Neural cell (in vitro differentiated cells): ENCODE data around the gene DGKD. TPM values are rescaled to one million over a fixed set of nuclear protein-coding genes. Genes with fewer than 3 reads are reported as not detected.

ENCODE experiments used
- H2AFZ ChIP-seq: fragments of 200-600, 300-800 bp; sonication (generic), shearing (Covaris generic); 2 replicates; pipeline ENCODE4 v1.6.0; 2014; ENCODE audit warnings: low read depth, mild to moderate bottlenecking, antibody characterized with exemption, low read length, moderate library complexity
- H3F3A ChIP-seq: fragments of 200-600 bp; shearing (Covaris generic); 2 replicates; pipeline ENCODE4 v1.6.1; 2016; ENCODE audit warnings: mild to moderate bottlenecking, moderate library complexity, mixed read lengths, antibody characterized with exemption, low read length; ENCODE audit not compliant: insufficient read depth, poor library complexity, severe bottlenecking
- H3K27ac ChIP-seq: fragments of 200-600, 300-800 bp; sonication (generic), shearing (Covaris generic); 2 replicates; pipeline ENCODE4 v1.5.1; 2014; ENCODE audit warnings: mild to moderate bottlenecking, low read length, moderate library complexity
- H3K27me3 ChIP-seq: fragments of 300-800, 200-600 bp; sonication (generic), shearing (Covaris generic); 2 replicates; pipeline ENCODE4 v1.6.0; 2014; ENCODE audit warnings: mild to moderate bottlenecking, low read depth, low read length, moderate library complexity; ENCODE audit not compliant: insufficient read depth
- H3K36me3 ChIP-seq: fragments of 300-800, 200-600 bp; sonication (generic), shearing (Covaris generic); 2 replicates; pipeline ENCODE4 v1.5.1; 2014; ENCODE audit warnings: mild to moderate bottlenecking, antibody characterized with exemption, low read length, moderate library complexity; ENCODE audit not compliant: insufficient read depth
- H3K4me2 ChIP-seq: fragments of 300-800, 200-600 bp; sonication (generic), shearing (Covaris generic); 2 replicates; pipeline ENCODE4 v1.6.0; 2014; ENCODE audit warnings: mild to moderate bottlenecking, low read length
- H3K4me3 ChIP-seq: fragments of 300-800, 200-600 bp; sonication (generic), shearing (Covaris generic); 2 replicates; pipeline ENCODE4 v1.5.1; 2014; ENCODE audit warnings: mild to moderate bottlenecking, low read length, moderate library complexity
- H3K79me2 ChIP-seq: fragments of 200-600 bp; shearing (Covaris generic); replicated peaks from 2 replicates; pipeline ENCODE4 v1.6.0; 2014; ENCODE audit warnings: mild to moderate bottlenecking, low read length, moderate library complexity; ENCODE audit not compliant: insufficient read depth
- H3K9ac ChIP-seq: fragments of 300-800, 200-600 bp; sonication (generic), shearing (Covaris generic); 2 replicates; pipeline ENCODE4 v1.6.1; 2016; ENCODE audit warnings: mild to moderate bottlenecking, low read length, mixed read lengths
- H3K9me2 ChIP-seq: fragments of 200-600 bp; shearing (Covaris generic); 2 replicates; pipeline ENCODE4 v1.6.1; 2016; ENCODE audit warnings: mild to moderate bottlenecking, low read length, mixed read lengths; ENCODE audit not compliant: insufficient read depth
- H3K9me3 ChIP-seq: fragments of 200-600, 300-800 bp; sonication (generic), shearing (Covaris generic); 2 replicates; pipeline ENCODE4 v1.6.1; 2016; ENCODE audit warnings: mild to moderate bottlenecking, mixed run types, low read length, moderate library complexity, mixed read lengths
- H4K20me1 ChIP-seq: fragments of 200-600 bp; shearing (Covaris generic); 2 replicates; pipeline ENCODE4 v1.6.1; 2016; ENCODE audit warnings: mild to moderate bottlenecking, mixed run types; ENCODE audit not compliant: insufficient read depth
- EP300 ChIP-seq: fragments of 450-650 bp; conservative IDR thresholded peaks from 2 replicates; pipeline ENCODE4 v1.6.1; 2014; ENCODE audit warnings: antibody characterized with exemption, mild to moderate bottlenecking, moderate library complexity; ENCODE audit not compliant: poor library complexity, severe bottlenecking
- EZH2 ChIP-seq: fragments of 200-600, 300-800 bp; shearing (Covaris generic), sonication (generic); IDR thresholded peaks from 2 replicates; pipeline ENCODE4 v1.6.1; 2014; ENCODE audit warnings: antibody characterized with exemption, low read length, borderline replicate concordance, mild to moderate bottlenecking; ENCODE audit not compliant: insufficient read depth, poor library complexity, severe bottlenecking
- MXI1 ChIP-seq: fragments of 450-650 bp; conservative IDR thresholded peaks from 2 replicates; pipeline ENCODE4 v1.6.1; 2014; ENCODE audit warnings: antibody characterized with exemption, mild to moderate bottlenecking; ENCODE audit not compliant: poor library complexity, severe bottlenecking
- POLR2AphosphoS5 ChIP-seq: IDR thresholded peaks from 2 replicates; pipeline ENCODE4 v1.6.1; 2012
- RAD21 ChIP-seq: fragments of 450-650 bp; conservative IDR thresholded peaks from 2 replicates; pipeline ENCODE4 v1.6.1; 2014; ENCODE audit warnings: antibody characterized with exemption, mild to moderate bottlenecking, moderate library complexity
- SMC3 ChIP-seq: fragments of 450-650 bp; conservative IDR thresholded peaks from 2 replicates; pipeline ENCODE4 v1.6.1; 2014; ENCODE audit warnings: antibody characterized with exemption, mild to moderate bottlenecking, moderate library complexity; ENCODE audit not compliant: poor library complexity
- TAF1 ChIP-seq: IDR thresholded peaks from 2 replicates; pipeline ENCODE4 v1.6.1; 2012; ENCODE audit warnings: low read depth
- polyA plus RNA-seq: library from polyadenylated mRNA; depleted of rRNA; stranded (reverse); fragments of >200 nt; gene quantifications from 2 replicates; pipeline ENCODE4 v1.2.3, GENCODE V29; 2014
- TF ChIP-seq, protein P1 (sequence below): IDR thresholded peaks from 2 replicates; pipeline ENCODE4 v1.6.1; 2012; ENCODE audit warnings: borderline replicate concordance
- TF ChIP-seq, protein P2 (sequence below): fragments of 450-650 bp; IDR thresholded peaks from 2 replicates; pipeline ENCODE4 v1.5.1; 2014; ENCODE audit warnings: antibody characterized with exemption, mild to moderate bottlenecking, moderate library complexity; ENCODE audit not compliant: poor library complexity, severe bottlenecking

The DGKD gene
- polyA plus RNA-seq, 1 donor from 2014 or later: 36.4 TPM

DNA sequence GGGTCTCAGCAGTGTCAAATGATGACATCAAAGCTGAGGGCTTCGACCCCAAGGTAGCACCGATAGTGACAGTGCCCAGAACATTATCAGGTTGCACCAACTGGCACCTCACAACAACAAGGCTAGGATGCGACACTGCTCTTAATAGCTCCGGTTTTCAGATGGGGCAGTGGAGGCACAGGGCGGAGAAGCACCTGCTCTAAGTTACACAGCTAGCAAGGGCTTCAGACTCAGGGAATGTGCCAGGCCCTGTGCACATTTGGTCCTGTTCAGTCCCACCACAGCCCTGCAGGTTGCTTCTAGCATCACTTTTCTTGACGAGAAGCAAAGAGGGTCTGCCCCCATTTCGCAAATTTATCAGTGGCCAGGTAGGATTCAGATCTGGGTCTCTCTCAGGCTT, 74.1 kb downstream of the DGKD start:
- Histone ChIP-seq H3K9me3 (no peaks in the 10 kb centered on the region), H2AFZ (no peak overlapping the region), H3K27ac (no peak overlapping the region), H3K9me2 (no peaks in the 10 kb centered on the region), H3K79me2 (no peaks in the 10 kb centered on the region), H3K27me3 (no peaks in the 10 kb centered on the region), H3F3A (no peaks in the 10 kb centered on the region), H3K4me3 (no peak overlapping the region), H3K9ac (no peak overlapping the region), H3K36me3 (no peaks in the 10 kb centered on the region), H4K20me1 (no peaks in the 10 kb centered on the region), H3K4me2 (no peak overlapping the region)
- TF ChIP-seq SMC3 (no peak), POLR2AphosphoS5 (no peak), MXI1 (no peak), EP300 (no peak), RAD21 (no peak), EZH2 (no peak), TAF1 (no peak)
- TF ChIP-seq, protein P1, sequence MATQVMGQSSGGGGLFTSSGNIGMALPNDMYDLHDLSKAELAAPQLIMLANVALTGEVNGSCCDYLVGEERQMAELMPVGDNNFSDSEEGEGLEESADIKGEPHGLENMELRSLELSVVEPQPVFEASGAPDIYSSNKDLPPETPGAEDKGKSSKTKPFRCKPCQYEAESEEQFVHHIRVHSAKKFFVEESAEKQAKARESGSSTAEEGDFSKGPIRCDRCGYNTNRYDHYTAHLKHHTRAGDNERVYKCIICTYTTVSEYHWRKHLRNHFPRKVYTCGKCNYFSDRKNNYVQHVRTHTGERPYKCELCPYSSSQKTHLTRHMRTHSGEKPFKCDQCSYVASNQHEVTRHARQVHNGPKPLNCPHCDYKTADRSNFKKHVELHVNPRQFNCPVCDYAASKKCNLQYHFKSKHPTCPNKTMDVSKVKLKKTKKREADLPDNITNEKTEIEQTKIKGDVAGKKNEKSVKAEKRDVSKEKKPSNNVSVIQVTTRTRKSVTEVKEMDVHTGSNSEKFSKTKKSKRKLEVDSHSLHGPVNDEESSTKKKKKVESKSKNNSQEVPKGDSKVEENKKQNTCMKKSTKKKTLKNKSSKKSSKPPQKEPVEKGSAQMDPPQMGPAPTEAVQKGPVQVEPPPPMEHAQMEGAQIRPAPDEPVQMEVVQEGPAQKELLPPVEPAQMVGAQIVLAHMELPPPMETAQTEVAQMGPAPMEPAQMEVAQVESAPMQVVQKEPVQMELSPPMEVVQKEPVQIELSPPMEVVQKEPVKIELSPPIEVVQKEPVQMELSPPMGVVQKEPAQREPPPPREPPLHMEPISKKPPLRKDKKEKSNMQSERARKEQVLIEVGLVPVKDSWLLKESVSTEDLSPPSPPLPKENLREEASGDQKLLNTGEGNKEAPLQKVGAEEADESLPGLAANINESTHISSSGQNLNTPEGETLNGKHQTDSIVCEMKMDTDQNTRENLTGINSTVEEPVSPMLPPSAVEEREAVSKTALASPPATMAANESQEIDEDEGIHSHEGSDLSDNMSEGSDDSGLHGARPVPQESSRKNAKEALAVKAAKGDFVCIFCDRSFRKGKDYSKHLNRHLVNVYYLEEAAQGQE: no peak
- TF ChIP-seq, protein P2, sequence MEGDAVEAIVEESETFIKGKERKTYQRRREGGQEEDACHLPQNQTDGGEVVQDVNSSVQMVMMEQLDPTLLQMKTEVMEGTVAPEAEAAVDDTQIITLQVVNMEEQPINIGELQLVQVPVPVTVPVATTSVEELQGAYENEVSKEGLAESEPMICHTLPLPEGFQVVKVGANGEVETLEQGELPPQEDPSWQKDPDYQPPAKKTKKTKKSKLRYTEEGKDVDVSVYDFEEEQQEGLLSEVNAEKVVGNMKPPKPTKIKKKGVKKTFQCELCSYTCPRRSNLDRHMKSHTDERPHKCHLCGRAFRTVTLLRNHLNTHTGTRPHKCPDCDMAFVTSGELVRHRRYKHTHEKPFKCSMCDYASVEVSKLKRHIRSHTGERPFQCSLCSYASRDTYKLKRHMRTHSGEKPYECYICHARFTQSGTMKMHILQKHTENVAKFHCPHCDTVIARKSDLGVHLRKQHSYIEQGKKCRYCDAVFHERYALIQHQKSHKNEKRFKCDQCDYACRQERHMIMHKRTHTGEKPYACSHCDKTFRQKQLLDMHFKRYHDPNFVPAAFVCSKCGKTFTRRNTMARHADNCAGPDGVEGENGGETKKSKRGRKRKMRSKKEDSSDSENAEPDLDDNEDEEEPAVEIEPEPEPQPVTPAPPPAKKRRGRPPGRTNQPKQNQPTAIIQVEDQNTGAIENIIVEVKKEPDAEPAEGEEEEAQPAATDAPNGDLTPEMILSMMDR: no peak

DNA sequence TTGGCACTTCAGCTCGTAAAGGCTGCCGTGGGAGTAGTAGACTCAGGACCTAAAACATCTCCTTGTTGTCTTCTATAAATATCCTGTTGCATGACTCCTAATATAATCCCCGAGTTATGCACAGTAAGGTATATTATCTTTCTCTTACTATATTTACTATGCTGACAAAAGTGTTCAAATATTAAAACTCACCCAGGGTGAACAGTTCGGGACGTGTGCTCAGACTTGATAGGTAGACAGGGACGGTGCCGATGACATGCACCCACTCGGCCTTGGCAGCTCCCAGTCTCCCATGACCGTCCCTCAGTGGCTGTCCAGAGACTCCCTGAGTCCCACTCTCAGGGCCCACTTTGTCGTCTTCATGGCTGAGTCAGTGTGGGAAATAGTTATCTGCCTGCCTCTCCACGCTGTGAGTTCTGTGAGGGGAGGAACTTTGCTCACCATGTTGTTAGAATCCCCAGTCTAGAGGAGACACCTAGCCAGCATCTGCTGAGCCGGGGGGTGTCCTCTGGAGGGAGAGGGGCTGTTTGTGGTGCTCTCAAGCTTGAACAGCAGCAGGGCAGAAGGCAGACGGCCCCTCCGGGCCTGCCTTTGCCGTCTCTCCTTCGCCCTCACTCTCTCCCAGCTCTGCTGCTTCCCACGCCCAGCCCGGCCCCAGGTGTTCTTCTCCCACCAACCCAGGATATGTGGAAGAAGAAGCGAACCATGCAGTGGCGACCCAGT, 75.0 kb downstream of the DGKD start:
- H3K4me2 ChIP-seq: no peak overlapping the region
- H3K9me2 ChIP-seq: no peaks in the 10 kb centered on the region
- H3F3A ChIP-seq: no peaks in the 10 kb centered on the region
- H4K20me1 ChIP-seq: no peaks in the 10 kb centered on the region
- no peaks in the 10 kb centered on the region for H3K27me3 ChIP-seq
- H3K9ac ChIP-seq: no peak overlapping the region
- H3K4me3 ChIP-seq: no peak overlapping the region
- no peaks in the 10 kb centered on the region for H3K79me2 ChIP-seq
- H2AFZ ChIP-seq: no peak overlapping the region
- no peaks in the 10 kb centered on the region for H3K36me3 ChIP-seq
- TF ChIP-seq SMC3: no peak
- TF ChIP-seq RAD21: no peak
- no peak for TF ChIP-seq TAF1
- TF ChIP-seq EZH2: no peak
- TF ChIP-seq, protein P2: no peak
- no peak for TF ChIP-seq EP300
- TF ChIP-seq, protein P1: no peak
- TF ChIP-seq MXI1: no peak
- TF ChIP-seq POLR2AphosphoS5: no peak
- H3K27ac ChIP-seq: no peak overlapping the region
- H3K9me3 ChIP-seq: no peaks in the 10 kb centered on the region
